ENCODE data around the gene ALG14. TPM values are rescaled to one million over a fixed set of nuclear protein-coding genes. Genes with fewer than 3 reads are reported as not detected.

Gene ALG14
- total RNA-seq, 4 donors from 2014 or later, result 0.53 to 1.3 (median 1.0) TPM

DNA sequence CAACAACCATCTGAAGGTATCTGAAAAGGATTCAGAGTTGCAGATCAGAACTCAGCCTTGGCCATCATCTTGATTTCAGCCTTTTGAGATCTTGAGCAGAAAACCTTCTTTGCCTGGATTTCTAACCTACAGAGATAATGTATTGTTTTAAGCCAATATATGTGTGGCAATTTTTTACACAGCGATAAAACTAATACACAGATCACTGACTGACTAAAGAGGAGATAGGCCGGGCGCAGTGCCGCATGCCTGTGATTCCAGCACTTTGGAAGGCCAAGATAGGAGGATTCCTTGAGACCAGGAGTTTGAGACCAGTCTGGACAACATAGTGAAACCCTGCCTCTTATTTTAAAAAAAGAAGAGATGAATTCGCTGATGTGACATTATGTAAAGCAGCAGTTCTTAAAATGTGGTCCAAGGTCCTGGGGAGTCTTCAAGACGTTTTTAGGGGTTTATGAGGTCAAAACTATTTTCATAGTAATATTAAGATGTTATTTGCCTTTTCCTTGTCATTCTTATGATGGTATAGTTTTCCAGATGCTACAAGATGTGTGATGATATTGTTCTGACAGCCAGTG lies 95.7 kb downstream of the ALG14 start:
- H3K27ac ChIP-seq, result no peak overlapping the region
- WGBS, 2 donors, result 84 to 90% methylated on average over 6 of the region's 6 CpGs
- intact Hi-C loops (cut with DNase I), result no loop called here
- no peaks in the 10 kb centered on the region for H3K36me3 ChIP-seq
- DNase-seq, result no peak
- no peak overlapping the region for H3K4me3 ChIP-seq
- H3K9me3 ChIP-seq, result no peaks in the 10 kb centered on the region
- TF ChIP-seq POLR2A (IDR thresholded peaks at IDR 0.05), result no peak
- TF ChIP-seq, protein P1, sequence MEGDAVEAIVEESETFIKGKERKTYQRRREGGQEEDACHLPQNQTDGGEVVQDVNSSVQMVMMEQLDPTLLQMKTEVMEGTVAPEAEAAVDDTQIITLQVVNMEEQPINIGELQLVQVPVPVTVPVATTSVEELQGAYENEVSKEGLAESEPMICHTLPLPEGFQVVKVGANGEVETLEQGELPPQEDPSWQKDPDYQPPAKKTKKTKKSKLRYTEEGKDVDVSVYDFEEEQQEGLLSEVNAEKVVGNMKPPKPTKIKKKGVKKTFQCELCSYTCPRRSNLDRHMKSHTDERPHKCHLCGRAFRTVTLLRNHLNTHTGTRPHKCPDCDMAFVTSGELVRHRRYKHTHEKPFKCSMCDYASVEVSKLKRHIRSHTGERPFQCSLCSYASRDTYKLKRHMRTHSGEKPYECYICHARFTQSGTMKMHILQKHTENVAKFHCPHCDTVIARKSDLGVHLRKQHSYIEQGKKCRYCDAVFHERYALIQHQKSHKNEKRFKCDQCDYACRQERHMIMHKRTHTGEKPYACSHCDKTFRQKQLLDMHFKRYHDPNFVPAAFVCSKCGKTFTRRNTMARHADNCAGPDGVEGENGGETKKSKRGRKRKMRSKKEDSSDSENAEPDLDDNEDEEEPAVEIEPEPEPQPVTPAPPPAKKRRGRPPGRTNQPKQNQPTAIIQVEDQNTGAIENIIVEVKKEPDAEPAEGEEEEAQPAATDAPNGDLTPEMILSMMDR (IDR thresholded peaks at IDR 0.05), result no peak
- H3K27me3 ChIP-seq, result no peaks in the 10 kb centered on the region
- peaks cover 5 to 26% (median 9%) of the 10 kb centered on the region in 3 donors for H3K4me1 ChIP-seq

DNA sequence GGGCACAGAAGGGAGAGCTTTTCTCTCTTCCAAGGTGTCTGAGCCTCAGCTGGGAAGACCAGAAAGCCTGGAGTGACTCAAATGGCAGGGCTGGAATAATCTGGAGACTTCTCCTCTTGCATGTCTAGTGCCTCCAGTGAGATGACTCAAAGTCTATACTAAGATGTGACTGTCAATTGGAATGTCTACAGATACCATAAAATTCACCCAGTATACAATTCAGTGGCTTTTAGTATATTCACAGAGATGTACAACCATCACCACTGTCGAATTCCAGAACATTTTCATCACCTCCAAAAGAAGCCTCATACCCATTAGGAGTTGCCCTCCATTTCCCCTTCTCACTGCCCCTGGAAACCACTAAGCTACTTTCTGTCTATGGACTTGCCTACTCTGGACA lies 97.9 kb downstream of the ALG14 start:
- no peak for TF ChIP-seq POLR2A (IDR thresholded peaks at IDR 0.05)
- TF ChIP-seq, protein P1 (IDR thresholded peaks at IDR 0.05), result no peak
- intact Hi-C loops (cut with DNase I), result no loop called here

DNA sequence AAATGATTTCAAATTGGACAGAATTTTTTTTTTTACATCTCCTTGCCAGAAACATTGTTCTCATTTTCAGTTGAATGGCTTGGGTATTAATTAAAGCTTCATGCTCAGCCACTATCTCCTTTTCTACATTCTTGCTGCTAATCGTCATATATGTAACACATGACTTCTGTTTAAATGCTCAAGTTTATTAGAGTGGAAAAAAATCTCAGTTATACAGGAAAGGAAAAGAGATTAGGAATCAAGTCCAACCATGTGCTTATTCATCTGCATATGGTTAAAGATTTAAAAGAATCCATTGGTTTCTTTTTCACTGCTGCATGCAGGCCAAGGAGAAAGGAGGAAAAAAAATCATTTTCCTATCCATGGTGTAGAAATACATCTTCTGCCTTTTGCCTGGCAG lies 98.5 kb downstream of the ALG14 start:
- Histone ChIP-seq H3K9me3 (no peaks in the 10 kb centered on the region), H3K36me3 (no peaks in the 10 kb centered on the region), H3K27me3 (no peaks in the 10 kb centered on the region), H3K4me1 (peaks cover 12 to 39% (median 25%) of the 10 kb centered on the region in 3 donors), H3K4me3 (no peak overlapping the region), H3K27ac (peak overlapping the region in 3 of 4 donors; percentile 15 to 57 (median 38))
- TF ChIP-seq, protein P1 (IDR thresholded peaks at IDR 0.05), result no peak
- TF ChIP-seq POLR2A (IDR thresholded peaks at IDR 0.05), result no peak
- intact Hi-C loops (cut with DNase I), result no loop called here
- 56 to 71% methylated on average over 1 of the region's 1 CpG for WGBS, 2 donors
- DNase-seq, result no peak

More for the DNA sequence above, 97.9 kb downstream of the ALG14 start:
- H3K36me3 ChIP-seq, result no peaks in the 10 kb centered on the region
- peak overlapping the region in 3 of 4 donors; percentile 15 to 57 (median 38) for H3K27ac ChIP-seq
- no peak overlapping the region for H3K4me3 ChIP-seq
- H3K9me3 ChIP-seq, result no peaks in the 10 kb centered on the region
- 85 to 93% methylated on average over 1 of the region's 1 CpG for WGBS, 2 donors
- H3K4me1 ChIP-seq, result peaks cover 12 to 39% (median 25%) of the 10 kb centered on the region in 3 donors
- no peaks in the 10 kb centered on the region for H3K27me3 ChIP-seq
- DNase-seq, result no peak

DNA sequence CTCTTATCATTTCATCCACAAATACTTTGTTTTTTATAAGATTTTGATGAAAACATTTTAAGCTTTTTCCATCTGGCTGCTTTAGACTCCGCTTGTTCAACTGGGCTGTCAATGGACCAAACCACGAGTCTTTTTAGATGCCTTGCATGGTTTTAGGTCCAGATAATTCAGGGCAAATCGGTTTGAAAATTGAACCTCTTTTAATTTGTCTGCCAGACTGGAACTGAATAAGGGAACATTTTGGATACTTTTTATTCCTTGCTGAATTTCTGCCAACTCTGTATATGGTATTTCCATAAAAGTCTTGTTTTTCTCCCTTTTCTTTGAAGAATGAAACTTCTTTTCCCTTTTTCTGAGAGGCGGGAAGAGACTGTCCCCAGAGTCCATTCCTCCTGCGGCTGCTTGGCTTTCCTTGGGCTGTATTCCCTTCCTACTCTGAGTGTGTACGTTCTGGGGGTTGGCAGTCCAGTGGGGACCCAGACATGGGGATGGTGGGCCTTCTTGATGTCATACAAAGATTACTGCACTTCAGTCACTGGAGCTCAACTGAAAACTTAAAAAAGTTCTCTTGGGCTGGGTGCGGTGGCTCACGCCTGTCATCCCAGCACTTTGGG lies 99.3 kb downstream of the ALG14 start:
- intact Hi-C loops (cut with DNase I), result no loop called here
- Histone ChIP-seq H3K9me3 (no peaks in the 10 kb centered on the region), H3K4me3 (no peak overlapping the region), H3K36me3 (no peaks in the 10 kb centered on the region), H3K4me1 (peaks cover 12 to 39% (median 25%) of the 10 kb centered on the region in 3 donors), H3K27ac (peak overlapping the region in 3 of 4 donors; percentile 50 to 71 (median 57)), H3K27me3 (no peaks in the 10 kb centered on the region)
- no peak for DNase-seq
- no peak for TF ChIP-seq POLR2A (IDR thresholded peaks at IDR 0.05)
- TF ChIP-seq, protein P1 (IDR thresholded peaks at IDR 0.05), result no peak
- 68 to 76% methylated on average over 5 to 6 of the region's 8 CpGs for WGBS, 2 donors

DNA sequence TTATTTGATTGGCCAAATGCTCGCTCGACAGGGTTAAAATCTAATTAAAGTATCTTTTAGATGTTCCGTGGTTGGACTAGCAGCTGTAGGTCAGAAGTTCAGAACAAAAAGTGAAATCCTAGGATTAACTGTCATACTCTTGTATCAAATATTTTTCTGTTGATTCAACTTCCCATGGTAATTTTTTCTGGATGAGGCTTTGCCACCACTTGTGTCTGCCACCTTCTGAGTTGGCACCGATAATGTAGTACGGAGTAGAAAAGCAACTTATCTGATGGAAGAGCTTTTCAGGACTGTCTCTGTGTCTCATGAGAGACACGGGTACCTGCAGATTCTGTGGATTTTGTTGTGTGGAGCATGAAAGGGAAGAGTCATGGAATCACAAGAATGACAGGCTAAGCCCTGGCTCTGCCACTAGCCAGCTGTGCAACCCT lies 101.2 kb downstream of the ALG14 start:
- WGBS, 2 donors, result 28 to 31% methylated on average over 6 of the region's 6 CpGs
- H3K4me1 ChIP-seq, result peaks cover 12 to 39% (median 25%) of the 10 kb centered on the region in 3 donors
- peak overlapping the region; percentile 13 to 72 (median 64) for H3K27ac ChIP-seq
- no peaks in the 10 kb centered on the region for H3K27me3 ChIP-seq
- TF ChIP-seq, protein P1 (IDR thresholded peaks at IDR 0.05), result no peak
- TF ChIP-seq POLR2A (IDR thresholded peaks at IDR 0.05), result no peak
- H3K9me3 ChIP-seq, result no peaks in the 10 kb centered on the region
- H3K4me3 ChIP-seq, result peak overlapping the region in 1 of 4 donors; percentile 19
- intact Hi-C loops (cut with DNase I), result no loop called here
- no peak for DNase-seq
- no peaks in the 10 kb centered on the region for H3K36me3 ChIP-seq

Data from esophagus squamous epithelium (tissue), 5 donors.